NCI-H2107 treated with DMSO at 0.1 percent for 48 hours (cell line): Measurements from ENCODE around the gene NODAL.

Experiments used
- DNase-seq: peaks from one replicate; lab custom pipeline; 2025; ENCODE audit not compliant: unreplicated experiment; lab: John Stamatoyannopoulos, UW

Gene NODAL

GRCh38 chr10:70433581-70434280, 7.8 kb downstream of the NODAL start:
- no peak for DNase-seq

GRCh38 chr10:70432561-70433263, 8.8 kb downstream of the NODAL start:
- no peak for DNase-seq

- no peak for DNase-seq
Measured at GRCh38 chr10:70432101-70432500, 9.4 kb downstream of the NODAL start.

- DNase-seq = no peak
Measured at GRCh38 chr10:70430493-70431445, 10.7 kb downstream of the NODAL start.

- no peak for DNase-seq
Measured at GRCh38 chr10:70426823-70427222, 14.7 kb downstream of the NODAL start.

GRCh38 chr10:70425096-70425495, 16.4 kb downstream of the NODAL start:
- no peak for DNase-seq

- DNase-seq = no peak
Measured at GRCh38 chr10:70424320-70424719, 17.2 kb downstream of the NODAL start.

GRCh38 chr10:70418713-70419112, 22.8 kb downstream of the NODAL start:
- DNase-seq = no peak

GRCh38 chr10:70418229-70418628, 23.3 kb downstream of the NODAL start:
- no peak for DNase-seq

GRCh38 chr10:70417568-70417967, 23.9 kb downstream of the NODAL start:
- no peak for DNase-seq

- DNase-seq = no peak
Measured at GRCh38 chr10:70412356-70412755, 29.1 kb downstream of the NODAL start.

- DNase-seq = no peak
Measured at GRCh38 chr10:70410608-70411007, 30.9 kb downstream of the NODAL start.

- no peak for DNase-seq
Measured at GRCh38 chr10:70409772-70410171, 31.7 kb downstream of the NODAL start.

GRCh38 chr10:70405037-70405824, 36.2 kb downstream of the NODAL start:
- no peak for DNase-seq

GRCh38 chr10:70404787-70405036, 36.8 kb downstream of the NODAL start:
- DNase-seq = no peak

- peak; percentile 71 for DNase-seq
Measured at GRCh38 chr10:70404036-70404786, 37.3 kb downstream of the NODAL start, which contains the start of gene EIF4EBP2. Gene EIF4EBP2, plus strand, starts transcription at chr10:70404145. Its CDS starts 257 bp downstream, at chr10:70404402.

GRCh38 chr10:70403483-70404035, 37.9 kb downstream of the NODAL start:
- no peak for DNase-seq

GRCh38 chr10:70399177-70399576, 42.3 kb downstream of the NODAL start:
- no peak for DNase-seq

- DNase-seq = no peak
Measured at GRCh38 chr10:70396140-70396539, 45.3 kb downstream of the NODAL start.

- DNase-seq = no peak
Measured at GRCh38 chr10:70391654-70392053, 49.8 kb downstream of the NODAL start.
